Effector memory CD8-positive, alpha-beta T cell (primary cell): ENCODE measurements around the gene MRGPRG.

ENCODE experiments used
- ATAC-seq: fragments of 150-1000 bp; cut with Tn5 transposase; replicated peaks from 2 replicates; pipeline ENCODE4 v1.10.0; 2021; ENCODE audit warnings: mild to moderate bottlenecking, moderate library complexity
- DNase-seq, 3 experiments: peaks; one replicate each; pipeline ENCODE4 v3.0.0; 2021
- H3K27ac Mint-ChIP-seq, 2 donors: one replicate each; pipeline ENCODE4 v1.8.0; 2022; ENCODE audit warnings: mild to moderate bottlenecking in 2 of 2, mixed read lengths in 2 of 2, moderate library complexity in 2 of 2
- H3K27me3 Mint-ChIP-seq, 2 donors: one replicate each; pipeline ENCODE4 v1.8.0; 2022; ENCODE audit warnings: mixed read lengths in 2 of 2
- H3K36me3 Mint-ChIP-seq: one replicate; pipeline ENCODE4 v1.8.0; 2022; ENCODE audit warnings: mild to moderate bottlenecking, moderate library complexity, mixed read lengths; ENCODE audit not compliant: insufficient read depth
- H3K4me1 Mint-ChIP-seq, 2 donors: one replicate each; pipeline ENCODE4 v1.8.0; 2022; ENCODE audit warnings: low read depth in 2 of 2, mixed read lengths in 2 of 2
- H3K4me3 Mint-ChIP-seq, 2 donors: one replicate each; pipeline ENCODE4 v1.8.0; 2022; ENCODE audit warnings: mild to moderate bottlenecking in 2 of 2, mixed read lengths in 2 of 2, moderate library complexity in 2 of 2
- H3K9me3 Mint-ChIP-seq, 2 donors: one replicate each; pipeline ENCODE4 v1.8.0; 2022; ENCODE audit warnings: mixed read lengths in 2 of 2

Gene MRGPRG

GRCh38 chr11:3207526-3208189 lies 11.0 kb downstream of the MRGPRG start:
- Mint-ChIP-seq H3K4me3 (no peak overlapping the region), H3K4me1 (peaks cover 7 to 9% of the 10 kb centered on the region in 2 donors), H3K36me3 (peaks cover 3% of the 10 kb centered on the region), H3K9me3 (peaks cover 0 to 3% of the 10 kb centered on the region in 2 donors), H3K27me3 (peaks cover 0 to 11% of the 10 kb centered on the region in 2 donors), H3K27ac (no peak overlapping the region)
- DNase-seq (no peak), ATAC-seq (no peak)

GRCh38 chr11:3206922-3207204 lies 11.8 kb downstream of the MRGPRG start:
- Mint-ChIP-seq H3K36me3 (peaks cover 3% of the 10 kb centered on the region), H3K4me3 (no peak overlapping the region), H3K4me1 (peaks cover 9 to 12% of the 10 kb centered on the region in 2 donors), H3K27ac (no peak overlapping the region), H3K27me3 (peaks cover 2 to 14% of the 10 kb centered on the region in 2 donors), H3K9me3 (peaks cover 0 to 3% of the 10 kb centered on the region in 2 donors)
- ATAC-seq (no peak), DNase-seq (no peak)

GRCh38 chr11:3206156-3206921 lies 12.3 kb downstream of the MRGPRG start:
- Mint-ChIP-seq H3K27me3 (peaks cover 5 to 14% of the 10 kb centered on the region in 2 donors), H3K9me3 (no peaks in the 10 kb centered on the region), H3K27ac (no peak overlapping the region), H3K4me1 (peaks cover 9 to 12% of the 10 kb centered on the region in 2 donors), H3K36me3 (peaks cover 3% of the 10 kb centered on the region), H3K4me3 (no peak overlapping the region)
- DNase-seq = no peak
- ATAC-seq = peak; percentile 47

- DNase-seq (no peak), ATAC-seq (peak; percentile 62)
- Mint-ChIP-seq H3K27me3 (peaks cover 5 to 23% of the 10 kb centered on the region in 2 donors), H3K9me3 (no peaks in the 10 kb centered on the region), H3K4me3 (peak overlapping the region in 1 of 2 donors; percentile 11), H3K36me3 (peaks cover 3% of the 10 kb centered on the region), H3K27ac (peak overlapping the region; percentile 6 to 7), H3K4me1 (peaks cover 9 to 12% of the 10 kb centered on the region in 2 donors)
These were observed 13.1 kb downstream of the MRGPRG start for GRCh38 chr11:3205261-3206155.

DNA sequence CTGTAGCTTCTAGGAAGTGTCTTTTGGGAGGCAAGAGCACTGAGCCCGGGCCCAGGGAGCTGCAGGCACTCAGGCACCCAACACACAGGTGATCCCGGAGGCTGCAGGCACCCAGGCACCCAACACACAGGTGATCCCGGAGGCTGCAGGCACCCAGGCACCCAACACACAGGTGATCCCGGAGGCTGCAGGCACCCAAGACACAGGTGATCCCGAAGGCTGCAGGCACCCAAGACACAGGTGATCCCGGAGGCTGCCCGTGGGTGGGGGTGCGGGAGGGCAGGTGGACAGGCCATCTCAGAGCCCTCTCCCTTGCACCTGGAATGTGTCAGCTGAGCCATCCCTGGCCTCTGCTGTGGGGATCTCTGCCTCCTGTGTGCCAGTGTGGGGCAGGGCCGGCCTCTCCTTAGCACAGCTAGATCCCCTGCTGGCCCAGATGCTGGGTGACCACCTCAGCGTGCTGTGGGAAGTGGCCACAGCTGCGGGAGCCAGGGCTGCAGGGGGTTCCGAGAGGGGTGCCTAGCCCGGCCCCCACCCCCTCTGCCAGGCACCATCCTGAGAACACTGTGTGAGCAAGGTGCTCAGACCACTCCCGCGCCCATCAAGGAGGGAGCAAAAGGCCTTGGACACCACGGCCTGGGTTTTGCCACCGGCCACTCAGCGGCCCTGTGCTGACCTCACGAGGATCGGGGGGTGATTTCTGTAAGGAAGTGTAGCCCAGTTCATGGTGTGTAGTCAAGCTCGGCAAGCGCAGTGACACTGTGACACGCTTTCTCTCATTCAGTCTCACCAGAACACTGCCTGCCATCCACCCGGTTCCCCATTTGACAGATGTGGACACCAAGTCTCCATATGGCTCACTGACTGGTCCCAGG lies 14.2 kb downstream of the MRGPRG start:
- Mint-ChIP-seq H3K36me3 (no peaks in the 10 kb centered on the region), H3K4me1 (peaks cover 9 to 12% of the 10 kb centered on the region in 2 donors), H3K4me3 (no peak overlapping the region), H3K27ac (no peak overlapping the region), H3K9me3 (no peaks in the 10 kb centered on the region), H3K27me3 (peaks cover 5 to 34% of the 10 kb centered on the region in 2 donors)
- ATAC-seq = no peak
- DNase-seq = no peak

GRCh38 chr11:3203221-3204043 lies 15.2 kb downstream of the MRGPRG start:
- Mint-ChIP-seq H3K9me3 (no peaks in the 10 kb centered on the region), H3K4me1 (peaks cover 9 to 12% of the 10 kb centered on the region in 2 donors), H3K27me3 (peaks cover 5 to 40% of the 10 kb centered on the region in 2 donors), H3K36me3 (no peaks in the 10 kb centered on the region), H3K27ac (no peak overlapping the region), H3K4me3 (no peak overlapping the region)
- ATAC-seq (no peak), DNase-seq (no peak)

GRCh38 chr11:3202759-3203158 lies 15.9 kb downstream of the MRGPRG start:
- peaks cover 5 to 47% of the 10 kb centered on the region in 2 donors for H3K27me3 Mint-ChIP-seq
- H3K9me3 Mint-ChIP-seq = no peaks in the 10 kb centered on the region
- peak; percentile 13 for ATAC-seq
- H3K27ac Mint-ChIP-seq = no peak overlapping the region
- peaks cover 9 to 12% of the 10 kb centered on the region in 2 donors for H3K4me1 Mint-ChIP-seq
- DNase-seq = no peak
- H3K36me3 Mint-ChIP-seq = no peaks in the 10 kb centered on the region
- no peak overlapping the region for H3K4me3 Mint-ChIP-seq

DNA sequence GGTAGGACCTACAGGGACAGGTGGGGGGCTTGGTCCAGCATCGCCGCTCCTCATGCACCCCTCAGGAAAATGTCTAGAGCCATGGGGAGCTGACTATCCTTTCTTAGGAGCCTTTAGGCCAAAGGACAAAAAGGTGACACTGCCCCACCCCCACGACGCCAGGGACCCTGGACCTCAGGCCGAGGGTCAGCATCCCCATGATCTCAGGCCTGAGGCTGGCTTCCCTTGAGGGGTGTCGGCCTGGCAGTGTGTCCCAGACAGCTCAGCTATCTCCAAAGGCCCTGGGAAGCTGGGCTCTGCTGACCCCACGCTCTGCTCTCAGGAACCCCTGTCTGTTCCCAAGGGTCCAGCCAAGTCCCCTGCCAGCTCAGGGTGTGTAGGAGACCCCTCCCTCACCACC lies 16.3 kb downstream of the MRGPRG start:
- H3K9me3 Mint-ChIP-seq = no peaks in the 10 kb centered on the region
- no peak overlapping the region for H3K4me3 Mint-ChIP-seq
- H3K27ac Mint-ChIP-seq = no peak overlapping the region
- ATAC-seq (no peak), DNase-seq (no peak)
- peaks cover 5 to 51% of the 10 kb centered on the region in 2 donors for H3K27me3 Mint-ChIP-seq
- no peaks in the 10 kb centered on the region for H3K36me3 Mint-ChIP-seq
- H3K4me1 Mint-ChIP-seq = peaks cover 9 to 12% of the 10 kb centered on the region in 2 donors

- Mint-ChIP-seq H3K4me1 (peaks cover 9 to 12% of the 10 kb centered on the region in 2 donors), H3K4me3 (no peak overlapping the region), H3K27ac (no peak overlapping the region), H3K36me3 (peaks cover 2% of the 10 kb centered on the region), H3K27me3 (peaks cover 5 to 57% of the 10 kb centered on the region in 2 donors), H3K9me3 (no peaks in the 10 kb centered on the region)
- ATAC-seq = no peak
- DNase-seq = no peak
These were observed 16.9 kb downstream of the MRGPRG start for GRCh38 chr11:3201677-3202181.

- Mint-ChIP-seq H3K27ac (no peak overlapping the region), H3K9me3 (no peaks in the 10 kb centered on the region), H3K27me3 (peaks cover 5 to 61% of the 10 kb centered on the region in 2 donors), H3K4me3 (no peak overlapping the region), H3K4me1 (peaks cover 9 to 12% of the 10 kb centered on the region in 2 donors), H3K36me3 (peaks cover 4% of the 10 kb centered on the region)
- DNase-seq = no peak
- no peak for ATAC-seq
These were observed 17.5 kb downstream of the MRGPRG start for GRCh38 chr11:3201112-3201581.

- no peak for ATAC-seq
- peaks cover 5 to 66% of the 10 kb centered on the region in 2 donors for H3K27me3 Mint-ChIP-seq
- H3K4me3 Mint-ChIP-seq = no peak overlapping the region
- peaks cover 9 to 12% of the 10 kb centered on the region in 2 donors for H3K4me1 Mint-ChIP-seq
- H3K36me3 Mint-ChIP-seq = peaks cover 4% of the 10 kb centered on the region
- H3K9me3 Mint-ChIP-seq = no peaks in the 10 kb centered on the region
- H3K27ac Mint-ChIP-seq = no peak overlapping the region
- DNase-seq = no peak
These were observed 18.1 kb downstream of the MRGPRG start for GRCh38 chr11:3200388-3201111.
